ENCODE results near the gene WASF1. TPM values are rescaled to one million over a fixed set of nuclear protein-coding genes. Genes with fewer than 3 reads are reported as not detected.

The WASF1 gene
- total and polyA plus RNA-seq, 2 donors (not counting 1 experiment from before 2014, with no cell fraction given): 13.2 to 37.7 TPM

- Histone ChIP-seq H3K9me3 (ENCODE audit: control insufficient read depth, insufficient read depth, low read depth, low read length) (no peaks in the 10 kb centered on the region), H3K79me2 (ENCODE audit: control insufficient read depth, insufficient read depth, low read length) (no peaks in the 10 kb centered on the region), H3K27ac (ENCODE audit: insufficient read depth, low read length) (no peak overlapping the region), H4K20me1 (ENCODE audit: control insufficient read depth, extremely low read depth, insufficient read depth, low read length) (no peaks in the 10 kb centered on the region), H3K4me2 (ENCODE audit: extremely low read depth, insufficient read depth, low read length) (no peak overlapping the region), H2AFZ (ENCODE audit: low read length) (no peak overlapping the region), H3K27me3 (ENCODE audit: control insufficient read depth, insufficient read depth, low read length) (no peaks in the 10 kb centered on the region), H3K4me1 (ENCODE audit: control insufficient read depth, extremely low read depth, insufficient read depth, low read length) (peaks cover 5% of the 10 kb centered on the region), H3K36me3 (ENCODE audit: control insufficient read depth, insufficient read depth, low read length) (peaks cover 3% of the 10 kb centered on the region), H3K9ac (ENCODE audit: insufficient read depth, low read length) (no peak overlapping the region), H3K4me3 (replicated peaks in 1 of 4; ENCODE audit: control extremely low read depth in 1 of 4, insufficient read depth in 1 of 4, low read depth in 3 of 4, low read length in 4 of 4) (no peak overlapping the region)
- no peak for DNase-seq (ENCODE audit: low read depth in 2 of 2)
- TF ChIP-seq EZH2 (IDR thresholded peaks at IDR 0.05; ENCODE audit: low read length, missing control alignments) (no peak), CTCF (conservative IDR thresholded peaks at IDR 0.05 in 1 of 2, IDR thresholded peaks at IDR 0.05 in 1 of 2; ENCODE audit: low read depth in 1 of 2, low read length in 2 of 2) (no peak)
Measured at GRCh38 chr6:110098511-110099116, 80.9 kb downstream of the WASF1 start.

- no peaks in the 10 kb centered on the region for H3K27me3 ChIP-seq (ENCODE audit: control insufficient read depth, insufficient read depth, low read length)
- H3K36me3 ChIP-seq (ENCODE audit: control insufficient read depth, insufficient read depth, low read length): peaks cover 3% of the 10 kb centered on the region
- no peaks in the 10 kb centered on the region for H3K79me2 ChIP-seq (ENCODE audit: control insufficient read depth, insufficient read depth, low read length)
- TF ChIP-seq EZH2 (IDR thresholded peaks at IDR 0.05; ENCODE audit: low read length, missing control alignments) (no peak), CTCF (conservative IDR thresholded peaks at IDR 0.05 in 1 of 2, IDR thresholded peaks at IDR 0.05 in 1 of 2; ENCODE audit: low read depth in 1 of 2, low read length in 2 of 2) (no peak)
- H3K4me3 ChIP-seq (replicated peaks in 1 of 4; ENCODE audit: control extremely low read depth in 1 of 4, insufficient read depth in 1 of 4, low read depth in 3 of 4, low read length in 4 of 4): no peak overlapping the region
- no peak for DNase-seq (ENCODE audit: low read depth in 2 of 2)
- no peaks in the 10 kb centered on the region for H4K20me1 ChIP-seq (ENCODE audit: control insufficient read depth, extremely low read depth, insufficient read depth, low read length)
- H3K4me2 ChIP-seq (ENCODE audit: extremely low read depth, insufficient read depth, low read length): peak overlapping the region; percentile 1
- H3K4me1 ChIP-seq (ENCODE audit: control insufficient read depth, extremely low read depth, insufficient read depth, low read length): peaks cover 5% of the 10 kb centered on the region
- H3K9ac ChIP-seq (ENCODE audit: insufficient read depth, low read length): no peak overlapping the region
- no peak overlapping the region for H2AFZ ChIP-seq (ENCODE audit: low read length)
- no peaks in the 10 kb centered on the region for H3K9me3 ChIP-seq (ENCODE audit: control insufficient read depth, insufficient read depth, low read depth, low read length)
- H3K27ac ChIP-seq (ENCODE audit: insufficient read depth, low read length): peak overlapping the region; percentile 46
Measured at GRCh38 chr6:110097443-110097842, 82.0 kb downstream of the WASF1 start.

GRCh38 chr6:110095935-110096334 is 83.5 kb downstream of the WASF1 start:
- Histone ChIP-seq H3K4me1 (ENCODE audit: control insufficient read depth, extremely low read depth, insufficient read depth, low read length) (peaks cover 5% of the 10 kb centered on the region), H3K9ac (ENCODE audit: insufficient read depth, low read length) (no peak overlapping the region), H3K4me3 (replicated peaks in 1 of 4; ENCODE audit: control extremely low read depth in 1 of 4, insufficient read depth in 1 of 4, low read depth in 3 of 4, low read length in 4 of 4) (no peak overlapping the region), H2AFZ (ENCODE audit: low read length) (no peak overlapping the region), H3K27ac (ENCODE audit: insufficient read depth, low read length) (peak overlapping the region; percentile 38), H3K79me2 (ENCODE audit: control insufficient read depth, insufficient read depth, low read length) (no peaks in the 10 kb centered on the region), H3K9me3 (ENCODE audit: control insufficient read depth, insufficient read depth, low read depth, low read length) (no peaks in the 10 kb centered on the region), H3K36me3 (ENCODE audit: control insufficient read depth, insufficient read depth, low read length) (no peaks in the 10 kb centered on the region), H3K27me3 (ENCODE audit: control insufficient read depth, insufficient read depth, low read length) (no peaks in the 10 kb centered on the region), H4K20me1 (ENCODE audit: control insufficient read depth, extremely low read depth, insufficient read depth, low read length) (no peaks in the 10 kb centered on the region), H3K4me2 (ENCODE audit: extremely low read depth, insufficient read depth, low read length) (no peak overlapping the region)
- TF ChIP-seq EZH2 (IDR thresholded peaks at IDR 0.05; ENCODE audit: low read length, missing control alignments) (no peak), CTCF (conservative IDR thresholded peaks at IDR 0.05 in 1 of 2, IDR thresholded peaks at IDR 0.05 in 1 of 2; ENCODE audit: low read depth in 1 of 2, low read length in 2 of 2) (no peak)
- DNase-seq (ENCODE audit: low read depth in 2 of 2): no peak
